CD14-positive monocyte (primary cell): ENCODE measurements around the gene ADIPOR1. TPM values are rescaled to one million over a fixed set of nuclear protein-coding genes. Genes with fewer than 3 reads are reported as not detected.

Experiments used
- DNase-seq, 3 donors: peaks; one replicate each; pipeline ENCODE4 v3.0.0-alpha.2; 2011 to 2022
- H2AFZ ChIP-seq: 2 replicates; pipeline ENCODE4 v1.6.0; 2012; ENCODE audit warnings: mild to moderate bottlenecking, low read depth, low read length, inconsistent platforms; ENCODE audit not compliant: insufficient read depth, poor library complexity, severe bottlenecking
- H3K27ac ChIP-seq, 2 donors: 1 replicate in 1 of 2; 2 replicates in 1 of 2; pipeline ENCODE4 v1.5.1; 2012 to 2013; ENCODE audit warnings: low read length in 2 of 2, control low read depth in 1 of 2, inconsistent platforms in 1 of 2, low read depth in 1 of 2, mild to moderate bottlenecking in 1 of 2
- H3K27me3 ChIP-seq, 2 donors: one replicate each; pipeline versions ENCODE4 v1.6.0 to v1.6.1; 2011 to 2013; ENCODE audit warnings: low read length in 2 of 2; ENCODE audit not compliant: control insufficient read depth in 2 of 2, insufficient read depth in 2 of 2
- H3K36me3 ChIP-seq, 2 donors: replicated peaks in 1 of 2; 1 replicate in 1 of 2; 2 replicates in 1 of 2; pipeline versions ENCODE4 v1.5.1 to v1.6.1; 2012 to 2013; ENCODE audit warnings: low read length in 2 of 2, control low read depth in 1 of 2, inconsistent platforms in 1 of 2, mild to moderate bottlenecking in 1 of 2; ENCODE audit not compliant: insufficient read depth in 2 of 2, control insufficient read depth in 1 of 2
- H3K4me1 ChIP-seq, 2 donors: 1 replicate in 1 of 2; 2 replicates in 1 of 2; pipeline versions ENCODE4 v1.5.1 to v1.6.1; 2012 to 2013; ENCODE audit warnings: low read length in 2 of 2, control low read depth in 1 of 2, inconsistent platforms in 1 of 2, mild to moderate bottlenecking in 1 of 2, moderate library complexity in 1 of 2; ENCODE audit not compliant: insufficient read depth in 2 of 2, control insufficient read depth in 1 of 2
- H3K4me2 ChIP-seq: replicated peaks from 2 replicates; pipeline ENCODE3; 2012; ENCODE audit warnings: low read length, moderate library complexity, mild to moderate bottlenecking; ENCODE audit not compliant: poor library complexity, severe bottlenecking; ENCODE audit errors: extremely low read depth
- H3K4me3 ChIP-seq, 3 experiments: fragments of 200-600 bp in 1 of 3; sonication (generic) in 1 of 3; replicated peaks in 1 of 3; 1 replicate in 2 of 3; 2 replicates in 1 of 3; pipeline ENCODE4 v1.5.1; 2011 to 2013; ENCODE audit warnings: low read length in 3 of 3, mild to moderate bottlenecking in 3 of 3, control low read depth in 2 of 3, low read depth in 2 of 3, inconsistent platforms in 1 of 3, moderate library complexity in 1 of 3
- H3K79me2 ChIP-seq: 2 replicates; pipeline ENCODE4 v1.6.0; 2012; ENCODE audit warnings: mild to moderate bottlenecking, control low read depth, inconsistent platforms, low read length, moderate library complexity; ENCODE audit not compliant: insufficient read depth
- H3K9ac ChIP-seq: 2 replicates; pipeline ENCODE4 v1.6.0; 2017; ENCODE audit warnings: low read length, mild to moderate bottlenecking; ENCODE audit not compliant: insufficient read depth, poor library complexity, severe bottlenecking
- H3K9me3 ChIP-seq, 2 donors: replicated peaks in 1 of 2; 1 replicate in 1 of 2; 2 replicates in 1 of 2; pipeline versions ENCODE4 v1.5.1 to v1.6.1; 2012 to 2013; ENCODE audit warnings: low read length in 2 of 2, control low read depth in 1 of 2; ENCODE audit not compliant: control insufficient read depth in 1 of 2, insufficient read depth in 1 of 2
- H4K20me1 ChIP-seq: 2 replicates; pipeline ENCODE4 v1.6.0; 2012; ENCODE audit warnings: mild to moderate bottlenecking, low read length, control low read depth, moderate library complexity; ENCODE audit not compliant: insufficient read depth
- H3K27ac Mint-ChIP-seq, 7 donors: one replicate each; pipeline ENCODE4 v1.8.0; 2020; ENCODE audit warnings: mild to moderate bottlenecking in 7 of 7, mixed read lengths in 7 of 7, moderate library complexity in 6 of 7, inconsistent platforms in 2 of 7
- H3K27me3 Mint-ChIP-seq, 3 donors: one replicate each; pipeline ENCODE4 v1.8.0; 2021 to 2022; ENCODE audit warnings: low read depth in 3 of 3, mild to moderate bottlenecking in 3 of 3, mixed read lengths in 3 of 3, moderate library complexity in 3 of 3, inconsistent platforms in 1 of 3
- H3K36me3 Mint-ChIP-seq, 2 donors: one replicate each; pipeline ENCODE4 v1.8.0; 2020; ENCODE audit warnings: mixed read lengths in 2 of 2, inconsistent platforms in 1 of 2, mild to moderate bottlenecking in 1 of 2
- H3K4me1 Mint-ChIP-seq: one replicate; pipeline ENCODE4 v1.8.0; 2020; ENCODE audit warnings: mild to moderate bottlenecking, mixed read lengths
- H3K4me3 Mint-ChIP-seq, 2 donors: one replicate each; pipeline ENCODE4 v1.8.0; 2020; ENCODE audit warnings: mild to moderate bottlenecking in 2 of 2, mixed read lengths in 2 of 2, moderate library complexity in 1 of 2
- H3K9me3 Mint-ChIP-seq, 7 donors: one replicate each; pipeline ENCODE4 v1.8.0; 2020 to 2022; ENCODE audit warnings: mixed read lengths in 7 of 7, mild to moderate bottlenecking in 6 of 7, moderate library complexity in 6 of 7, inconsistent platforms in 2 of 7
- CTCF ChIP-seq: fragments of 200-600 bp; IDR thresholded peaks from one replicate; pipeline ENCODE4 v1.8.0; 2022; ENCODE audit warnings: antibody characterized with exemption, mild to moderate bottlenecking
- WGBS: methylation state at CpG from one replicate; pipeline ENCODE4 v1.1.5; 2013; ENCODE audit warnings: missing lambda C conversion rate; ENCODE audit not compliant: insufficient coverage; 5-methylcytosine and 5-hydroxymethylcytosine counted together
- intact Hi-C, 2 donors: fragments of 100-400 bp; cut with micrococcal nuclease; formaldehyde crosslinking; loops; one replicate each; pipeline versions ENCODE4 v1.15.0 to v1.15.1; 2023
- polyA plus RNA-seq, 3 donors: library from polyadenylated mRNA; depleted of rRNA in 1 of 3; unstranded in 2 of 3; stranded (reverse) in 1 of 3; fragments of 300-500 nt in 2 of 3; fragments of >200 nt in 1 of 3; fragmentation: Illumina TruSeq in 2 of 3; gene quantifications; 1 replicate in 2 of 3; 2 replicates in 1 of 3; pipeline ENCODE4 v1.2.3, GENCODE V29; 2012 to 2021

The ADIPOR1 gene
- polyA plus RNA-seq, 3 donors, result 140 to 216 (median 197) TPM

- Mint-ChIP-seq H3K4me1 (peaks cover 45% of the 10 kb centered on the region), H3K4me3 (peak overlapping the region; percentile 50 to 90), H3K27ac (peak overlapping the region; percentile 90 to 98 (median 96)), H3K9me3 (no peaks in the 10 kb centered on the region), H3K27me3 (peaks cover 0 to 2% (median 2%) of the 10 kb centered on the region in 3 donors), H3K36me3 (peaks cover 15 to 16% of the 10 kb centered on the region in 2 donors)
- Histone ChIP-seq H3K9me3 (no peaks in the 10 kb centered on the region), H3K36me3 (peaks cover 9 to 15% of the 10 kb centered on the region in 2 donors), H3K4me2 (peak overlapping the region; percentile 98), H2AFZ (peak overlapping the region; percentile 63), H3K9ac (peak overlapping the region; percentile 32), H3K27ac (peak overlapping the region; percentile 81 to 91), H4K20me1 (no peaks in the 10 kb centered on the region), H3K79me2 (peaks cover 8% of the 10 kb centered on the region), H3K4me1 (peaks cover 43 to 51% of the 10 kb centered on the region in 2 donors), H3K27me3 (no peaks in the 10 kb centered on the region), H3K4me3 (peak overlapping the region in 2 of 3 experiments; percentile 11 to 91)
- intact Hi-C loops, result loop anchor here (2.0 to 5.0 kb wide), 3 partner anchors 16 to 162 kb away; partner anchors contain the start of genes KDM5B (in 1 of the 2) and KLHL12 (in 1 of the 2)
- 0% methylated on average over 2 of the region's 5 CpGs for WGBS
- TF ChIP-seq CTCF, result peak; percentile 74
- peak; percentile 96 to 98 (median 97) for DNase-seq
These were observed 10.8 kb upstream of the ADIPOR1 start for GRCh38 chr1:202968895-202969295.

GRCh38 chr1:202968351-202968750 lies 10.2 kb upstream of the ADIPOR1 start:
- no peaks in the 10 kb centered on the region for H4K20me1 ChIP-seq
- no peaks in the 10 kb centered on the region for H3K27me3 ChIP-seq
- DNase-seq, result no peak
- H3K27ac Mint-ChIP-seq, result peak overlapping the region; percentile 90 to 98 (median 96)
- no CpG with 5 or more reads among the region's 3 CpGs for WGBS
- H2AFZ ChIP-seq, result no peak overlapping the region
- no peak for TF ChIP-seq CTCF
- H3K9ac ChIP-seq, result peak overlapping the region; percentile 32
- H3K27ac ChIP-seq, result peak overlapping the region; percentile 81 to 91
- peaks cover 13 to 21% of the 10 kb centered on the region in 2 donors for H3K36me3 ChIP-seq
- peak overlapping the region in 2 of 3 experiments; percentile 57 to 91 for H3K4me3 ChIP-seq
- H3K4me1 Mint-ChIP-seq, result peaks cover 45% of the 10 kb centered on the region
- H3K4me2 ChIP-seq, result peak overlapping the region; percentile 98
- peaks cover 8% of the 10 kb centered on the region for H3K79me2 ChIP-seq
- peaks cover 43 to 51% of the 10 kb centered on the region in 2 donors for H3K4me1 ChIP-seq
- no peaks in the 10 kb centered on the region for H3K9me3 ChIP-seq
- peaks cover 0 to 2% (median 2%) of the 10 kb centered on the region in 3 donors for H3K27me3 Mint-ChIP-seq
- H3K4me3 Mint-ChIP-seq, result peak overlapping the region; percentile 50 to 90
- peaks cover 20 to 22% of the 10 kb centered on the region in 2 donors for H3K36me3 Mint-ChIP-seq
- H3K9me3 Mint-ChIP-seq, result no peaks in the 10 kb centered on the region
- intact Hi-C loops, result loop anchor here (2.0 to 5.0 kb wide), 3 partner anchors 16 to 161 kb away; partner anchors contain the start of genes KDM5B (in 1 of the 2) and KLHL12 (in 1 of the 2)
